ENCODE measurements around the gene PIWIL1.

The PIWIL1 gene

DNA sequence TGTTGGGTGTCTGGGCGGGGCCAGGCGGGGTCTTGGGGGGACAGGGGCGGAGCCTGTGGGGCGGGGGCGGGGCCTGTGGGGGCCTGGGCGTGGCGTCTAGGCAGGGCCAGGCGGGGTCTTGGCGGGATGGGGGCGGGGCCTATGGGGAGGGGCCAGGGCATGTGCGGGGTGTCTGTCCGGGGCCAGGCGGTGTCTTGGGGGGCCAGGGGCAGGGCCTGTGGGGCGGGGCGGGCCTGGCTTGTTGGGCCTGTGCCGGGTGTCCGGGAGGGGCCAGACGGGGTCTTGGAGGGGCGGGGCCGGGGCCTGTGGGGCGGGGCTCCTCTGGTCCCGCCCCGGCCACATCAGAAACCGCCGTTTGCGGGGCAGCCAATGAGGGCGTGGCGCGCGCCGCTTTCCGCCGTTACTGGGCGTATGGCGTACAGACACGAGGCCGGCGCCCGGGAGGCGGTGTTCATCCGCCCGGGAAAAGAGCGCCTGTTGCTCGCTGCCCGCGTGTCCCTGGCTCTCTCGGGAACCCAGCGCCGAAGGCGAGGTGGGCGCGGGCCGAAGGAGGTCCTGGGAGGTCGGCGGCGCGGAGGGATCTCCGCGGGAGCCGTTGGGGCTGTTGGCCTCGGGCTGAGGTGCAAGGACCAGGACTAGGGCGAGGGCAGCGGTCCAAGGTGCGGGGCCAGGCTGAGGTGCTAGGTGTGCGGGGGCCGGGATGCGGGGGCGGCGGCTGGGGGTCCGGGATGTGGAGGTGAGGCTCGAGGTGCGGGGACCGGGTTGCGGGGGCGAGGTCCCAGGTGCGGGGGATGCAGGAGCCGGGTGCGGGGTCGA lies at the start of gene PIWIL1:
PIWIL1 (plus strand) TSS at position 400 of the 816 bp plus-strand sequence. CDS start 4,705 bp downstream, outside the sequence.
- no peak for DNase-seq (ENCODE audit: low read depth)

DNA sequence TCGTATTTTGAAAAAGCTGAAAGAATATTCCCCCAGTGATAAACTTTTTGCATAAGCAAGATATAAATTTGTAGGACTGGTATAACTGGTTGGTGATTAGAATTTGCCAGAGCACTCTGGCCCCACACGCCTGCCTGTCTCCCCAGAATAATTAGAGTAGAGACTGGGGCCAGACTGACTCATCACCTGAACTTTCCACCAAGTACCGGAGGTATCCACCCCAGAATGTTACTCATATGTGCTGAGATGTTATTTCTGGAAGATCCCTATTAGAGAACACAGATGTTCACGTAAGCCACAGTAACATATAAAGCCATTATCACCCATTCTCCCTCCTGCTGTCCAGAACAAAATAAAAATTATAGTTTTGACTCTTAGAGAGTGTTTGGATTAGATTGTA lies 49.5 kb upstream of the PIWIL1 start:
- no peak for DNase-seq (ENCODE audit: low read depth)

DNA sequence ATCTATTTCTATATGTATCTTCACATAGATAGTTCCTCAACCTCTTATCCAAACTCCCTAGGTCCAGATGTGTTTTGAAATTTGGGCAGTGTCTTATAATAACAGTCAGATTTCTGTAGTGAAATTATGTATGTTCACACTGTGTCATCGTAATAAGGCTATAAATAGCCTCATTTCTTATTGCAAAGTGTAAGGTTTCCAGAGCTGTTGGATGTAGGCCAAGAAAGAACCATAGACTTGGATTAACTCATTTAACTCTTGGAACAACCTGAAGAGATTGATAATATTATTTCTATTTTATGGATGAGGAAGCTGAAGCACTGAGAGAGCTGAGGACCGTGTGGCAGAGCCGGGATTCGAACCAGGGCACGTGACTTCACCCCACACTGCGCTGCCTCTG lies 49.0 kb upstream of the PIWIL1 start:
- no peak for DNase-seq (ENCODE audit: low read depth)

DNA sequence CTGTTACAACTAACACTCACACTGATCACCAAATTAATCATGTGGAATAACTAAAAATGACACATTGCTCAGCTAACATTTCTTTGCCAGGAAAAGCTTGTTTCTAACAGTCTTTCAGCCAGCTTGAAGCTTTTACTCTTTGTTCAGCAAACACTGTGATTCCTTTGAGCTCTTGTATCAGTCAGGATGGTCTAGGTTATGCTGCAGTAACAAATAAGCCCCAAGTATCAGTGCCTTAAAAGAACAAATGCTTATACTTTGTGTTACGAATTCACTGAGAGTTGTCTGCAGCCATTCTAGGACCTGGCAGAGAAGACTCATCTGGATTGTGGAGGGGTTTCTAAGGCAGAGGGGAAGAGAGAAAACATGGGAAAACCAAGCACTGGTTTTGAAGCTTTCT lies 47.6 kb upstream of the PIWIL1 start:
- DNase-seq (ENCODE audit: low read depth) = no peak

DNA sequence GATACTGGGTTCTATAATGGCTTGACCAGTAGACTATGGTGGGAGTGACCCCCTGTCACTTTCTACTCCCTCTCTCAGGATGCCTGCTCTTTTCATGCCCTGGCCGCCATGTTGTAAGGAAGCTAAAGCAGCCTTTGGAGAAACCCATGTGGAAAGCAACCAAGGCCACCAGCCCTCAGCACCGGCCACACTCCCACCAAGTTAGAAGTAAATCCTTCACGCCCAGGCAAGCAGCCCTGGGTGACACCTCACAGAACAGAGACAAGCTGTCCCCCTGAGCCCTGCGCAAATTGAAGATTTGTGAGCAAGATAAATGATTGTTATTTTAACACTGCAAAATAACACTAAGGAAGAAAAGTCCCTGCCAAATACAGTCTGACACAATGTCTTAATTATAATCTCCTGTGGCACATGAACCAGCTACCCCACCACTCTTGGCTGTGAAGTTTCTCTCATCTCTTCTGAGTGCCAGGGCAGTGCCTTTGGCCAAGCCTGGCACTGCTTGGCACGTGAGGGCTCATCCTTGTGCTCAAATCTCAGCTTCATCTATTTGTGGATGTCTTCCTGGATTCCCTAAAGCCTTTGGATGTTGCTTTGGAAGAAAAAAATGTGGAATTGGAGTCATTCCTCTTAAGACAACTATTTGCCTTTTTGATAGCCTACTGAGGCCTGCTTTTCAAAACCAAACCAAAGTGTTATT lies 39.2 kb upstream of the PIWIL1 start:
- DNase-seq (ENCODE audit: low read depth) = no peak

DNA sequence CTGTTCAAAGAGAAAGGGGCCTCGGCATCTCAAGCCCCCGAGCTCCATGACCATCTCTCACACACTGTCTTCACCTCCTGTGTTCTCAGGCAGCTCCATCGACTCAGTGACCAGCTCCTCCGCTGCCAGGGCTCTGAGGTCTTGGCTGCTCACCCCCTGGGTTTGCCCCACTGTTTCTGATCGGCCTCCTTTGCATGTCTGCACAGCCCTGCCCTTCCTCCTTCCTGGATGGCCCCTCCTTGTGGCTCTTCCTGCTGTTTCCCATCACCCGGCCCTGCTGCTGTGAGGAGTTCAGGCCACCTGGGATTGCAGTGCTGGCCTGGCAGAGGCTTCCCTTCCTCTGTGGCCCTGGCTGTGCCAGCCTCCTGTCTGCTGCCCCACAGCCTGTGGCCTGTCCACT lies 38.1 kb upstream of the PIWIL1 start:
- DNase-seq (ENCODE audit: low read depth) = no peak

DNA sequence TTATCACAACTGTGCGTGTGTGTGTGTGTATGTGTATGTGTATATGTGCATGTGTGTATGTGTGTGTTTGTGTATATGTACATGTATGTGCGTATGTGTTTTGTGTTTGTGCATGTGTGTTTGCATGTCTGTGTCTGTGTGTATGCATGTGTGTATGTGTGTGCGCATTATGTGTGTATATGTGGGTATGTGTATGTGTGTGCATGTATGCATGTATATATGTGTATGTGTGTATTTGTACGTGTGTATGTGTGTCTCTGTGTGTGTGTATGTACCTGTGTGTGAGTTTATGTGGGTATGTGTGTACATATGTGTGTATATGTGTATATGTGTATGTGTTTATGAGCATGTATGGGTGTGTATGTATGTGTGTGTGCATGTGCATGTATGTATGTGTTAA lies 37.6 kb upstream of the PIWIL1 start:
- no peak for DNase-seq (ENCODE audit: low read depth)

DNA sequence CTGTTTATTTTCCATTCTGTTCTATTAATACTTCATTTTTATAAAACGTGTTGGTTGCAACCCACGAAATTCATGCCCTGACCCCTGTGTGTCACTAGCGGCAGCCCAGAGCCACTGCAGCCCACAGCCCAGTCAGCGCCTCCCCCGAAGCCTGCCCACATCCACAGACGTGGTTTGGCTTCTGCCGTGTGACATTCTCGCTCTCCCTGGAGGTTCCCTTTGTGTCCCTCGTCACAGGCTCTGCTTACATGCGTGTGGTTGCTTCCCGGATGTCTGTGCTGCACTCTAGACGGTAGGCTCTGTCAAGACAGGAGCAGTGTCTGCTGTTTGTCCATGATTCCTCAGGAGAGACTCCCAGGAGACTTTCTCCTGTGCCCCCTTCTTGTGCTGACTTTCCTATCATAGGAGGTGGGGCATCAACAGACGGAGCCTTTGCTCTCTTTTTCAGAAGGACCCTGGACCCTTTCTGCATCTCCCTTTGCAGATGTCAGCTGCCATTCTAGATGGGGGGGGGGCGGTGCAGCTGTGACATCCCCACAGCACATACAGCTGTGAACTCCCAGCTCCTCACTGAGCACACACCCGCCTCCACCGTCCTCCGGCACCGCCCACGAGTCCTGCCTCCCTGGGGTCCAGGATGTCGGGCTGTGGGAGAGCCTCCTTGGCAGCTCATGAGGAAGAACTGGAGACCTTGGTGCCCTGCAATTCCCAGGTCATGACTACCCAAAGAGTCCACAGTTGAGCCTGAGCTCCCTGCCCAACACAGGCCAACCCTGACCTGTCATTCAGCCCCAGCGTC lies 36.8 kb upstream of the PIWIL1 start:
- no peak for DNase-seq (ENCODE audit: low read depth)

DNA sequence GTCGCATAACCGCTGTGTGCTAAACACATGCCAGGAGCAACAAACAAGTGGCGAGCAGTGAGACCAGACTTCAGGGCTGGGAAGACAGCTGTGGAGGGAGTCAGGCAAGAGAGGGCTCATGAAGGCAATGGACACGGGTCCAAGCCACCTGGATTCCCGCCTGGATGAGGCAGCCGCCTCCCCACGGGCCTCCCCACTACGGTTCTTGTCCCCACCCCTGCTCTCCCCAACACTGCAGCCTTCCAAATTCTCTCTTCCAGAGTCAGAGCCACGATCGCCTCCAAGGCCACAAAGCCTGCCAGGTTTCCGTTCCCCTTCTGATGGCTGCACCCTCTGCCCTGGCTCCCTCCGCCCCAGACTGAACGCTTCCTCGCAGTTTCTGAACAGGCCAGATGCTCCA lies 36.1 kb upstream of the PIWIL1 start:
- no peak for DNase-seq (ENCODE audit: low read depth)

DNA sequence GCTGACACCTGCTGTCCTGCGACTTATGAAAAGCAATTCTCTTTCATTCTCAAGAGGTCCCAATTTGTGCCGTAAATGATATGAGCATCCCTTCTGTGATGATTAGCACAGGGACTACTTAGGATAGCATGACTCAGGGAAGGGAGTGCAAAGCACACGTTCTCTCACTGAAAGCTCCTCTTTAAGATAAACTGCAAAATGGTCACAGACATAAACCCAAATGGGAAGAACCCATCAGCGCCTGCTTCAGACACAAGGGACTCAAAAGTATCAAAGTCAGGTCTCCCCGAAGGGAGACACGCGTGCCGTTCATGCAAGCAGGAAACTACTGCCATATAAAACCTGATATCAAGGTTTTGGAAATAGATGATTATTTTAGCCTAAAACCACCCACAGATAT lies 33.9 kb upstream of the PIWIL1 start:
- DNase-seq (ENCODE audit: low read depth) = no peak

DNA sequence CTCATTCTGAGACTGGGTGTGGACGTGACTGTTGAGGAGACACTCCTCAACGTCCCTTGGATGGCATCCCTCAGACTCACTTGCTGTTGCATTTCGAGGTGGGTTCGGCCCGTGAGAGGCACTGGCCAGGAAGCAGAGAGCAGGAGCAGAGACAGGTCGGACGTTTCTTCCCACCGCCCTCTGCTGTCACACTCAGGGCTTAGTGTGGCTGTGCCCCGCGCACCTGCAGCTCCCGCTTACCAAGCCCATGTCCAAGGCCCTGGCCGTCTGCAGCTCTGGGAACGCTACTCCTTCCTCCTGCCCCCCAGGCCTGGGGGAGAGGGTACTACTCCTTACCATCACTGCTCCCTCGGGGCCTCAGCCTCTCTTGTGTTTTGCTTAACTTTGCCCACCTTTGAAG lies 29.8 kb upstream of the PIWIL1 start:
- no peak for DNase-seq (ENCODE audit: low read depth)

DNA sequence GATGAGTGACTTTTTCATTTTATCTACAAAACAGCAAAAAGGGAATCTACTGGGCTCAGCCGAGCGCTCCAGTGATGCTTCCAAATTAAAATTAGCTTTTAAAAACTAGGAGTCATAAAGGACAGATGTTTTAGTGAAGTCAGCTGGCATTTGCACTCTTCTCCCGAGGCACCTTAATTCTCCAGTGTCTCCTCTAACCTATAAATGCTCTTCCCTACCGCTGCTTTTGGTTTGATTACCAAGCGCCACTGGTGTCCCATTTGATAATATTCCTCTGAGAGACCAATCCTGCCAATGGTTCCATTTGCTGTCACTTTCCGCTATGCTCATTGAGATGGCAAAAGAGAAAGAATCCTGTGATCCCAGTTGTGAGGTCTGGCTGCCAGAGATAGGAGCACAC lies 29.3 kb upstream of the PIWIL1 start:
- DNase-seq (ENCODE audit: low read depth) = no peak

DNA sequence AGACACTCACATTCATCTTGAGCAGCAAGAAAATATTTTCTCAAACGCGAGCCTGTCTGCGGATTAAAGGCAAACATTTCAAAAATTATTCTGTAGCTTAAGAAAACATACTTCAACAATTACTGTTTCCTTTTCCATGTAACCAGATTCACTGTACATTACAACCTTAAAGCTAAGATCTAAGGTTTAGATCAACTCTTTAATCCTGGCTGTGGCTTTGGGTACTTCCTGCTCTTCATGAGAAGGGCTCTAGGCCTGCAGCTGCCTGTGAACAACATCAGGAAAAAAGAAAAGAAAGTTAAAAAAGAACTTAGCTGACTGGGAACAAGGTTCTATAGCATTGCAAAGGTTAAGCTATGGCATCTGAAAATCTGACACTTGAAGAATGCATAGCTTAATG lies 21.4 kb upstream of the PIWIL1 start:
- DNase-seq (ENCODE audit: low read depth) = no peak

DNA sequence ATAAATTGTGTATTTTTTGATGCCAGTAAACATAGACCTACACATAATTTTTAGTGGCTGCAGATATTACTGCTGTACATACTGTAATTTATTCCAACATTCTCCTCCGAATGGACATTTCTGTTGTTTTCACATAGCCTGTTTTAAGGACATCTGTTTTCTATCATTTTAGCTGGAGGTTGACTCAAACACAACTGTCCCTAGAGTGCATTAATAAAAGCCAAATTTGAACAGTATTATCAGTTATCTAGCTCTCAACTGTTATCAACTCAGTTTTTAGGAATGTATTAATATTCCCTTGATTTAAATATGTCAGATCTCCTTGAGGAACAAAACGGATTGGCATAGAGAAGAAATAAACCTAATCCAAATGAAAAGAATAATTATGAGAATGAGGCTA lies 17.2 kb upstream of the PIWIL1 start:
- DNase-seq (ENCODE audit: low read depth) = no peak

DNA sequence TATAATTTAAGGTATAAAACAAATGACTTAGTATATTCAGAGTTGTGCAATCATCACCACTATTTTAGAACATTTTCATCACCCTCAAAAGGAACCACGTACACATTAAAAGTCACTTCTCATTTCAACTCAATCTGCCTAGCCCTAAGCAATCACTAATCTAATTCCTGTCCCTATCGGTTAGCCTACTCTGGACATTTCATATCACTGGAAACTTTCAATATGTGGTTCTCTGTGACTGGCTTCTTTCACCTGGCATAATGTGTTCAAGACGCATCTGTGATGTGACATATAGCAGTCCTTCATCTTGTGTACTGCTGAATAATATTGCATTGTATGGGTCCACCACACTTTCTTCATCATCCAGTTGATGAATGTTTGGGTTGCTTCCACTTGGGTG lies 15.4 kb upstream of the PIWIL1 start:
- no peak for DNase-seq (ENCODE audit: low read depth)

DNA sequence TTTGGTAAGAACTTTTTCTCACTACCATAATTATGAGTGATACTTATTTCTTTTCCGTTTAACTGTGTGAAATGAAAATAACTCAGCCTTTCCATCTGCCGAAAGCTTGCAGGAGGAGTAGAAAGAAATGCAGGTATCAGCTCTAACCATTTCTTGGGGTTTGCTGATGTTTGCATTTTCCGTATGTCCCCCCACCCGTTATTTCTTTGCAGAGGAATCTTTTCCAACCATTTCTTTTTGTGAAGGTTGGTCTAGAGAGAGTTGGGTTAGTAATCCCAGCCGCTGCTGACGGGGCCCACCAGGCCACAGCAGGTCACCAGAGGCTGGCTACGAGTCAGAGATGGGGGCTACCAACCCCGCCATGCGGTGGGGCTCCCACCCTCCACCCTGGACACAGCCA lies 7.0 kb upstream of the PIWIL1 start:
- DNase-seq (ENCODE audit: low read depth) = no peak

DNA sequence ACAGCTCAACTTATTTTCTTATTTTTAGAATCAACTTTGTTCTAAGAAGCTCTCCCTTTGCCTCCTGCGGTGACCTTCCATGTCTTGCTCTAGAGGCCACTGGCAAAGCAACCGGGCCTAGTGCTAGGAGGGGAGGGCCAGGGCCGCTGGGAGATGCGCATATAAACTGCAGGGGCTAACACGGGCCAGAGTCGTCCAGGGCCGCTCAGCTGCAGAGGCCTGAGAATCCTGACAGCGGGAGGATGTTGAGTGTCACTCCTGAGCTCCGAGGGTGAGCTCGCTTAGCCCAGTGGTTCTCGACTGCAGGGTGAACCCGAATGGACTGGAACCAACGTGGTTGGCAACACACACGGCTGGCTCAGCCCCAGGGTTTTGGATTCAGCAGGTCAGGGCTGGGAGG lies 6.5 kb upstream of the PIWIL1 start:
- DNase-seq (ENCODE audit: low read depth) = no peak

DNA sequence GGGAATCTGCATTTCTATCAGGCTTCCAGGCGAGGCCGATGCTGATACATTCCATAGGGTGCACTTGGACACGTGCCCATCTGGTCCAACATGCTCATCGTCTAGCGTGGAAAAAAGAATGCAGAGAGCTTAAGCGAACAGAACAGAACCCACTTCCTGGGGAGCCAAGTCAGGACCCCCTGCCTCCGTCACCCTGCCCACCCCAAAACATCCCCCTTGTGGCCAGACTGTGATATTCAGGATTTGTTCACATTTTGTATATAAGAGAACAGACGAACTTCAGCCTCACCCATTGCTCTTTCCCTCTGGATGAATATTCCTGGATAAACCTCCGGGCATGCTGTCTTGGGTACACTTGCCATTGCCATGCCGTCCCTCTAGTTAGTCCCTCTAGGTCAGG lies 4.3 kb upstream of the PIWIL1 start:
- no peak for DNase-seq (ENCODE audit: low read depth)

DNA sequence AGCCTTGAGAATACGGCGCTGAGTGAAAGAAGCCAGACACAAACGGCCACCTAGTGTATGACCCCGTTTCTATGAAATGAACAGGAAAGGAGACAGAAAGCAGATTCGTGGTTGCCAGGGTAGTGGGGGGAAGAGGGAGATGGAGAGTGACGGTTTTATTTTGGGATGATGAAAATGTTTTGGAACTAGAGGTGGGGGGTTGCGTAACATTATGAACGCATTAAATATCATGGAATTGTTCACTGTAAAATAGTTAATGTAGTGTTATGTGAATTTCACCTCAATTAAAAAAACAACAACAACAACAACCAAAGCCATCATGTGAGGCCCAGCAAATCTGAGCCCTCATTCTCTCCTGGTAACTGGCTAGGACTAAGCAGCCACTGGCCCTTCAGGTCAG lies 3.3 kb upstream of the PIWIL1 start:
- no peak for DNase-seq (ENCODE audit: low read depth)

DNA sequence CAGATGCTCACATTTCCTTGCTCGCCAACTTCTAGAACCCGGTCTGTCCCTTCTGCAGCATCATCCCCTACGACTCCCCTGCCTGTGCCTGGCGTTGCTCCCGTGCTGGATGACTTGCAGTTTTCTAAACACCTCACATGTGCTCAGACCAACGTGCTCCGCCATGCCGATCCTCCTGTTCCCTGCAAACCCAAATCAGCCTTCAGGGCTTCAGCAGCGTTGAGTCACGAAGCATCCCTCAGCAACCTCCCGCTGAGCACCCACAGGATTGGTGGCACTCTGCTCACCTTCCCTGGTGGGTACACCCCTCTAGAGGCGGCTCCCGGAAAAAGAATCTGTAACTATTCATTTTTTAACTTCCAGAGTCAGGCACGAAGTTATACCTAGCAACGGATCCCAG lies 2.8 kb upstream of the PIWIL1 start:
- no peak for DNase-seq (ENCODE audit: low read depth)

DNA sequence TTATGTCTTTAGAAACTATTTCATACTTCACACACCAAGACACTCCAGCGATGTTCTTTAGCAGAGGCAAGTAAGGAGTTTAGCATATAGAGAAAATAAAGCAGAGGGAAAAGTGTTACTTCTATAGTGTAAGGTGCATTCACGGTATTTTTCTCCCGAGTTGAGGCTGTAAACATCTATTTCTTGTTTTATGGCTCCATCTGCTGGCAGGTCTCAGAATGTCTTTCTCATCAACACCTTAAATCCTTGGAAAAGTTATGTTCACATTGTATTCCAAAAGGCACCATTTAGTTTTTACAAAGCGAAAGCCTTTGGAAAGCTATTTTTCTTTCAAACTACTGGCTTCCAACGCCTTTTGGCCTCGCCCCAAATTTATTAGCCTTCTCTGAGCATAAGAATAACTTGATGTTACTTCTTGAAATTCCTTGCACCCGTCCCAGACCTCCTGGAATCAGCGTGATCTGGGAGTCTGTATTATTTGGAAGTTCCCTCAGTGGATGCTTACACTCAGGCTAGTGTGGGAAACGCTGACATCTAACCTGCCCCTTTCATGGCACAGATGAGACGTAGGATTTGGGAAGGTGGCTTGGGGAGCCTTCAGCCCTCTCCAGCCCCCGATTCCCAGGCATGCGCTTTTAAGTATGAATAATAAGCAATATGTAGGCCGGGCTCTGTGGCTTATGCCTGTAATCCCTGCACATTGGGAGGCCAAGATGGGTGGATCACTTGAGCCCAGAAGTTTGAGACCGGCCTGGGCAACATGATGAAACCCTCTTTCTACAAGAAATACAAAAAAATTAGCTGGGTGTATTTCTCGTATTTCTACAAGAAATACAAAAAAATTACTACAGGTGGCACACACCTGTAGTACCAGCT lies 1.9 kb upstream of the PIWIL1 start:
- DNase-seq (ENCODE audit: low read depth) = no peak

Data from T-helper 22 cell (primary cell).